HG03135 (cell line): ENCODE data around the gene SLC35G3.
"Not testable (repeated sequence)": the region's sequence is repeated elsewhere in the genome, so short reads cannot be mapped to it uniquely, and the experiment has no call there.

Experiments
- ATAC-seq: cut with Tn5 transposase; IDR thresholded peaks from one replicate; pipeline ENCODE4 v1.9.1; 2021; ENCODE audit warnings: mild to moderate bottlenecking, moderate library complexity; ENCODE audit not compliant: unreplicated experiment

The SLC35G3 gene

DNA sequence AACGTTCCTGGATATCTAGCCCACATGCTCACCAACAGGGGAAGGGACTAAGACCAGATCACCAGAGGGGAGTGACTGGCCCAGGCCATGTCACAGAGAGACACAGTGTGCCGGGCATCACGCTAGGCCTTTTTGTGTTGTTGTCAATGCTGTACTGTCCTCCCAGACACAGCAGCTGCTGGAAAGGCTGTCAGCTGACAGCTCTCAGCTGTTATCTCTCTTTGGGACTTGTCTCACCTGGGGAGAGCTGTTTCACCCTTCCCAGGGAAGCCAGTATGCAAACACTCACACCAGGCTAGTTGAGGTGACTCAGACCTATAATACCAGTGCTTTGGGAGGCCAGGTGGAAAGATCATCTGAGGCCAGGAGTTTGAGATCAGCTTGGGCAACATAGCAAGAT lies 27.1 kb downstream of the SLC35G3 start:
- ATAC-seq, result no peak

DNA sequence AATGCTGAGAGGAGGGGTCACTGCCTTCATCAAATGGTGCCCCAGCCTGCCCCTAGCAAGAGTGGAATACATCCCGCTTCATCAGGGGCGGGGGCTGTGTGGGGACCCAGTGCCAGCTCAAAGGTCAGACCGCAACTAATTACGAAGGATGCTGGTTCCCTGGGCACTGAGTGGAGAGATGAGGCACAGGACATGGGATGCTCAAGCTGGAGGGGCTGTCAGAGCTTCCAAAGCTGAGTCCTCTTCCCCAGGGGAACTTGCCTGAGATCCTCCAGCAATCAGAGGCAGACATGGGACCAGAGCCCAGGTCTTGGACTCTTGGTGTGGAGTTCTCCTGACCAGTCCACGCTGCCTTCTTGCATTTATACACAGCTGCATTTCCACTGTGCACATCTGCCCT lies 27.7 kb downstream of the SLC35G3 start:
- ATAC-seq, result no peak

DNA sequence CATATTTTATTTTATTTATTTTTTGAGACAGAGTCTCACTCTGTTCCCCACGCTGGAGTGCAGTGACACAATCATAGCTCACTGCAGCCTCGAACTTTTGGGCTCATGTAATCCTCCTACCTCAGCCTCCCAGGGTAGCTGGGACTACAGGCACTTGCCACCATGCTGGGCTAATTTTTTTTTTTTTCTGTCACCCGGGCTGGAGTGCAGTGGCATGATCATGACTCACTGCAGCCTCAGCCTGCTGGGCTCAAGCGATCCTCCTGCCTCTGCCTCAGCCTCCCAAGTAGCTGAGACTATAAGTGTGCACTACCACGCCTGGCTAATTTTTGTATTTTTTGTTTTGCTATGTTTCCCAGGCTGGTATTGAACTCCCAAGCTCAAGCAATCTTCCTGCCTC lies 29.5 kb downstream of the SLC35G3 start:
- no peak for ATAC-seq

DNA sequence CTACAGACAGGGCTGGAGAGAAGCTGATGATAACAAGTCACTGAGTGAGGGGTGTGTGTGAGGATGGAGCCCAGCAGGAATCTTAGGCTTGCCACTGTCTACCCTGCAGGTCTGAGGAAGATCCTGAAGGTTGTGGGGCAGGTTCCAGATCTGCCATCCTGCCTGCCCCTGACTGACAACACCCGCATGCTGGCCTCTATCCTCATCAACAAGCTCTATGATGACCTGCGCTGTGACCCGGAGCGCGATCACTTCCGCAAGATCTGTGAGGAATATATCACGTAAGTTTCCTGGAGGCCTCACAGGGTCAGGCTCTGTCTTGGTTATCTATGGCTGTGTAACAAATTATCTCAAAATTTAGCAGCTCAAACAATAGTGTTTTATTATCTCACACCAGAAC lies 30.3 kb downstream of the SLC35G3 start:
- no peak for ATAC-seq

DNA sequence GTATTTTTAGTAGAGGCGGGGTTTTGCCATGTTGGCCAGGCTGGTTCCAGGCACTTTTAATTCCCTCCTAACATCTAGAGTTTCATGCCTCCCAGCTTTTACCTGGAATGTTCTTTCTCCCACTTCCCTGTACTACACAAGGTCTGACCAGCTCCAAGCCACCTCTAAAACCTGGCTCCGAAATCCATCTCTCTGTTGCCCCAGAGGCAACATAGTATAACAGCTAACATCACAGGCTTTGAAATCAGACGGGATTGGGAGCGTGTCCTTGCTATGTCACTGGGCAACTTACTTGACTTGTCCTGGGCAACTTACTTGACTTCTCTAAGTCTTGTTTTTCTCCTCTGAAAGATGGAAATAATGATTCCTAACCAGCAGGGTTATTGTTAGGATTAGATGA lies 31.4 kb downstream of the SLC35G3 start:
- ATAC-seq, result no peak

DNA sequence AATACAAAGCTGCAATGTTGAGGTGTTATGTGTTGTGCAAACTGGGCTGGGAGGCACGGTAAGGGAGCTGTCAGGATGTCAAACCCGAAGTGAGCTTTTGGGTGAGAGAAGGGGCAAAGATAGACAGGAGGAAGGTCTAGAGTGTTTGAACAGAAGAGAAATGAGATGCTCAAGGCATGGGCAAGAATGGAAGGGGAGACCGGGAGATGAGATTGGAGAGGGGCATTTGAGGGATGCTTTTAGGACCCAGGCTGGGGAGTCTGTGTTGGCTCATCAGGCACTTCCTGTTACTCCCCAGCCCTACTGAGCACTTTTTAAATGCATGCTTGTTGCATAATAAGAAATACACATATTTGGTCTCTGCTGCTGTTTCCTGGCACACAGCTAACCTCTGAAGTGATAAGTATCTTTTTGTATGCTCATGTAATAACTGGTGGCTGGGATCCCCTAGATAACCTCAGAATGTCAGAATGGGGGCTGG lies 32.9 kb downstream of the SLC35G3 start:
- ATAC-seq, result no peak

- ATAC-seq, result no peak
Measured at GRCh38 chr17:35160354-35161201, 33.6 kb downstream of the SLC35G3 start.

- no peak for ATAC-seq
Measured at GRCh38 chr17:35159940-35160339, 34.3 kb downstream of the SLC35G3 start.

DNA sequence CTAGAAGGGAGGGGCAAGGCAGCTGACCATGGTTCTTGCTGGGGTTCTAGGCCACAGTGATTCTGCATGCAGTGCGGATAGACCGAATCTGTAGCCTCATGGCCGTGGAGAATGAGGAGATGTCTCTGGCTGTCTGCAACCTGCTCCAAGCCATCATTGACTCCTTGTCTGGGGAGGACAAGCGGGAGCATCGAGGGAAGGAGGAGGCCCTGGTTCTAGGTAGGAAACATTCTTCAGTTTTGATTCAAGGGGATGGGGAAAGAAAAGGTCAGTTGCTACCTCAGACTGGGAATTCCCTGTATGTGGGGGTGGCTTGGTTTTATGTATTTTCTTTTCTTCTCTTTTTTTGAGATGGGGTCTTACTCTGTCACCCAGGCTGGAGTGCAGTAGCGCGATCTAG lies 38.9 kb downstream of the SLC35G3 start:
- ATAC-seq, result no peak

DNA sequence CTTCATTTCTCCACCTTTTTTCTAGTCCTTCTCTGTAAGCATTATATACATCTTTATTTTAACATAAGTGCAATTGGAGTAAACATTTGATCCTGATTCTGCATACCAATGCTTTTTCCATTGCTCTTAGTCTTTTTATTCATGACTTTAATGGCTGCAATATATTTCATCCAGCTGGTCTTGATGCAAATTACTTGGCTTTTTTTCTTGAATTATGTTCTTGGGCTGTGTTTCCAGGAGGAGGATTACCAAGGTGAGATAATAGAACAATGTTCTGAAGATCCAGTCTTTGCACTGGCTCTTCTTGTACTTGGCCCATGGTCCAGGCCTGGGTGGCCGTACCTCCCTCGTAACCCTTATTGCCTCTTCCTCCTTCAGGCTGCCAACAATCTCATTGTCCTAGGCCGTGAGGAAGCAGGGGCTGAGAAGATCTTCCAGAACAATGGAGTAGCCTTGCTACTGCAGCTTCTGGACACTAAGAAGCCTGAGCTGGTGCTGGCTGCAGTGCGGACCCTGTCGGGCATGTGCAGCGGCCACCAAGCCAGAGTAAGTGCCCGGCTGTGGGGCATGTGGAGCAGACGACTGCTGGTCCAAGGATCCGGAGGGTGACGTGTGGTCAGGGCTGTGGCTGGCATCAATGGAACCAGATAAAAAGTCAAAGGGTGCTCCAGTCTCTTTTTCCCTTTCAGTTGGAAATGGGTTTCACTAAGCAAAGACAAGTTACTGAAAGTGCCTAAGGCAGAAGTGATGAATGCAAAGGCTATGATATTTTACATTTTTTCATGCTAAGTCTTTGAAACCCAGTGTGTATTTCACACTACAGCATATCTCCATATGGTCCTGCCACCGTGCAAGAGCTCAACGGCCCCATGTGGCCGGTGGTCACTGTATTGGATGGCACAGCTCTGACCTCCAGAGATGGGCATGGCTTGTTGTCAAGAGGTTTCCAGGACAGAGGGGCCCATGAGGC lies 39.7 kb downstream of the SLC35G3 start:
- ATAC-seq, result no peak

- no peak for ATAC-seq
Measured at GRCh38 chr17:35152421-35153140, 41.6 kb downstream of the SLC35G3 start.

DNA sequence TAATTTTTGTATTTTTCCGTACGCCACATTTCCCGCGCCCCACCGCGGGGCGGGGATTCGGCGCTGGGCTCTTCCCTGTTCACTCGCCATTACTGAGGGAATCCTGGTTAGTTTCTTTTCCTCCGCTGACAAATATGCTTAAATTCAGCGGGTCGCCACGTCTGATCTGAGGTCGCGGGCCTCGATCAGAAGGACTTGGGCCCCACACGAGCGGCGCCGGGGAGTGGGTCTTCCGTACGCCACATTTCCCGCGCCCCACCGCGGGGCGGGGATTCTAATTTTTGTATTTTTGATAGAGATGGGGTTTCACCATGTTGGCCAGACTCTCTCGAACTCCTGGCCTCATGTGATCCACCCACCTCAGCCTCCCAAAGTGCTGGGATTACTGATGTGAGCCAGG lies 43.1 kb downstream of the SLC35G3 start:
- not testable (repeated sequence) for ATAC-seq

GRCh38 chr17:35149941-35150340 lies 44.3 kb downstream of the SLC35G3 start:
- no peak for ATAC-seq

DNA sequence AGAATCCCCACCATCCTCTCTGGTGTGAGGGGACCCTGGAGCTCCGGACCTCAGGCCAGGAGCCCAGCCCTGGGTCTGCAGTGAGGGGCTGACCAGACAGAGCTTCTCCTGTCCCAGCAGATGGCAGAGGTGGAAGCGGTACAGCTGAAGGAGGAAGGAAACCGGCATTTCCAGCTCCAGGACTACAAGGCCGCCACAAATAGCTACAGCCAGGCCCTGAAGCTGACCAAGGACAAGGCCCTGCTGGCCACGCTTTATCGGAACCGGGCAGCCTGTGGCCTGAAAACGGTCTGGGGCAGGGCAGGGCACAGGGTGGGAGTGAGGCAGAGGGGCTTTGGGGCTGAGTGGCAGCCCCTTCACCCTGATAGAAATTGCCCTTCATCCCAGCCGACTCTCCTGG lies 46.0 kb downstream of the SLC35G3 start:
- no peak for ATAC-seq

DNA sequence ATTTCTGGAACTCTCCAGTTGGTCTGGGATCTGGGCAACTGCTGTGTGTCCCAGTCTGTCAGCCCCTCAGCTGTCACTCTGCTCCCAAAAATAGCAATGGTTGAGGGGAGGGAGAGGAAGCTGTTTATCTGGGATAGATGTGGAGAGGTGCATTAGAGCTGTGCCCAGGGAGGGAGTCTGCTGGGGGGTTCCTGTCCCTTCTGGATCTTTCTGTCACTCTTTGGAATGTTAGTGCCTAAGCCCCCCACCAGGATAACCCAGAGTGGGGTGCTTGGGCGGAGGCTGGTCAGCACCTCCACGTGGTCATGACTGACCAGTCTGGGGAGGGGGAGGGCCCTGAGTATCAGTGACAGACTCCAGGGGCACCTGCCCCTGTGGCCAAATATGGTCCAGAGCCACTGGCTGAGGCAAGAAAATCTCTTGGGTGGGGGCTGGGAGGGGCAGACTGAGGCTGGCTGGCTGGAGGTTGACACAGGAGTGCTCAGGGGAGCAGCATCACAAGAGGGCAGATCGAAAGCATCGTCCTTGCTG lies 46.8 kb downstream of the SLC35G3 start, which contains the start of gene UNC45B:
Gene UNC45B (plus strand): TSS at position 443 of the 531 bp plus-strand sequence. CDS start 447 bp downstream, outside the sequence.
- no peak for ATAC-seq

DNA sequence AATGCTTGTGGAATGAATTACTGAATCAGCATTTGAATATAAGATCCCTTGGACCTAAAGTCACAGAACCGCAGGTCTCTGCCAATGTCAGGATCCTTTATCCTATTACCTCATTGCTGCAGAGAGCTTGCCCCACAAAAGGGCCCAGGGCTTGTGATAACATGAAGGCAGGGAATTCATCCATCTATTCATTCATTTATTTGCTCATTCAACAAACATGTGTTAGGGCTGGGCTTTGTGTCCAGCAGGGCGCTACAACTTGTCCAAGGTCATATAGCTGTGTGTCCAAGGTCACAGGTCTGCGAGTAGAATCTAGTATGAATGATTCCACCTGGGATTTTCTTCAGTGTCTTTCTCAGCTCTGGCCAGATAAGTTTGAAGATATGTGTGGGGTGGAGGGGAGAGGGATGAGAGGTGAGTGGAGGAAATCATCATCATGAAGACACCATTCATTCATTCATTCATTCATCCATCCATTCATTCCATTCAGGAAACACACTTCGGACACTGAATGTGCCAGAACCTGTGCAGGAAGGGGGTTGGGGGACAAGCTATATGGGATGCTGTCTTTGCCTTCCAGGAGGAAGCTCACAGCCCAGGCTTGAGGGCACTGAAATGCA lies 47.9 kb downstream of the SLC35G3 start:
- ATAC-seq, result no peak

- ATAC-seq, result no peak
Measured at GRCh38 chr17:35144840-35145239, 49.4 kb downstream of the SLC35G3 start.
